Measurements from ENCODE around the gene PIK3R5.

DNA sequence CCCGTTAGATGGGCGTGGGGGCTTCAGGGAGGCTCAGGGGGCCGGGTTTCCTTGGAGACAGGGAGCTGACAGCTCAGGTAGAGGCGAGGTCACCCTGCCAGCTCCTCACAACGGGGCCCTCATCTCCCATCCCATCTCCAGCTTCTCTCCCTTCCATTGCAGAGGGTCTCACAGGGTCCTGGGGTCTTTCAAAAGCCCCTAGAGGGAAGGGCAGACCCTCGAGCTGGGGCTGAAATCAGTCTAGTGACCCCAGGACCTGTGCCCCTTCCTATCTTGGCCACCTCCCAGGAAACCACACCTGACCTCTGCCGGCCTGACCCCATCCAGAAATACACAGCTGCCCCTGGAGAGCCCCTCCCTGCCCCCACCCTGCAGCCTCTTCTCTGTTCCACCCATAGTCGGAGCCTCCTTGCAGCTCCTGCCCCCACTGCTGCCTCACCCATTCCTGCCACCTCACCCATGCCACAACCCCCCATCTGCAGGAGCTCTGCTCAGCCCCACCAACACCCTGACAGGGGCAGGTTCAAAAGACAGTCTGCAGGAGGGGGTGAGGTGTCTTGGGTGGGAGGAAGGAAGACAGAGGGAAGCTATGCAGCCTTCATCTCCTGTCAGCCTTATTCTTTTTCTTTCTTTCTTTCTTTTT lies 23.4 kb downstream of the PIK3R5 start:
- TF ChIP-seq, protein P1, sequence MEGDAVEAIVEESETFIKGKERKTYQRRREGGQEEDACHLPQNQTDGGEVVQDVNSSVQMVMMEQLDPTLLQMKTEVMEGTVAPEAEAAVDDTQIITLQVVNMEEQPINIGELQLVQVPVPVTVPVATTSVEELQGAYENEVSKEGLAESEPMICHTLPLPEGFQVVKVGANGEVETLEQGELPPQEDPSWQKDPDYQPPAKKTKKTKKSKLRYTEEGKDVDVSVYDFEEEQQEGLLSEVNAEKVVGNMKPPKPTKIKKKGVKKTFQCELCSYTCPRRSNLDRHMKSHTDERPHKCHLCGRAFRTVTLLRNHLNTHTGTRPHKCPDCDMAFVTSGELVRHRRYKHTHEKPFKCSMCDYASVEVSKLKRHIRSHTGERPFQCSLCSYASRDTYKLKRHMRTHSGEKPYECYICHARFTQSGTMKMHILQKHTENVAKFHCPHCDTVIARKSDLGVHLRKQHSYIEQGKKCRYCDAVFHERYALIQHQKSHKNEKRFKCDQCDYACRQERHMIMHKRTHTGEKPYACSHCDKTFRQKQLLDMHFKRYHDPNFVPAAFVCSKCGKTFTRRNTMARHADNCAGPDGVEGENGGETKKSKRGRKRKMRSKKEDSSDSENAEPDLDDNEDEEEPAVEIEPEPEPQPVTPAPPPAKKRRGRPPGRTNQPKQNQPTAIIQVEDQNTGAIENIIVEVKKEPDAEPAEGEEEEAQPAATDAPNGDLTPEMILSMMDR (IDR thresholded peaks at IDR 0.05; ENCODE audit: insufficient read depth, low read depth, low read length): no peak
- TF ChIP-seq EZH2 (IDR thresholded peaks at IDR 0.05; ENCODE audit: insufficient read depth, low read length): no peak

All from astrocyte (in vitro differentiated cells and primary cell).